ENCODE measurements around the gene MAT2A.
"Not testable (repeated sequence)": the region's sequence is repeated elsewhere in the genome, so short reads cannot be mapped to it uniquely, and the experiment has no call there.

MAT2A gene

DNA sequence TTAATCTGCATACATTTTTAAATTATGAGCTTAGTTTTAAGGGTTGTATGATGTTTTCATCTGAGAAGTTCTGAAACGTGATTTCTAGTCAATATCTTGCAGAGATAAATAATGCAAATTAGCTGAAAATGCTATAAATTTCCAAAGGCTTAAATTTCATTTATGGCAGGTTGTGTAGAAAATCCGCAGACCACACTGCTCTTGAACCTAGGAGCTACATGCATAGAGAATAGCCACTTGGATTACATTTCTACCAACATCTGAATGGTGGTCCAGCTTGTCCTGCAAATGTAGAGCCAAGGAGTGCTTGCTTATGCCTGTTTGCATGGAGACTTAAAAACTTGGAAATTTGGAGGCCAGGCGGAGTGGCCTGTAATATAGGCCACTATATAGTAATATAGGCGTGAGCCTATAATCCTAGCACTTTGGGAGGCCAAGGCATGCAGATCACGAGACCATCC lies 6.8 kb downstream of the MAT2A start:
- in situ Hi-C loops (cut with HindIII; ENCODE audit: low sequenced_read_pairs): no loop called here

DNA sequence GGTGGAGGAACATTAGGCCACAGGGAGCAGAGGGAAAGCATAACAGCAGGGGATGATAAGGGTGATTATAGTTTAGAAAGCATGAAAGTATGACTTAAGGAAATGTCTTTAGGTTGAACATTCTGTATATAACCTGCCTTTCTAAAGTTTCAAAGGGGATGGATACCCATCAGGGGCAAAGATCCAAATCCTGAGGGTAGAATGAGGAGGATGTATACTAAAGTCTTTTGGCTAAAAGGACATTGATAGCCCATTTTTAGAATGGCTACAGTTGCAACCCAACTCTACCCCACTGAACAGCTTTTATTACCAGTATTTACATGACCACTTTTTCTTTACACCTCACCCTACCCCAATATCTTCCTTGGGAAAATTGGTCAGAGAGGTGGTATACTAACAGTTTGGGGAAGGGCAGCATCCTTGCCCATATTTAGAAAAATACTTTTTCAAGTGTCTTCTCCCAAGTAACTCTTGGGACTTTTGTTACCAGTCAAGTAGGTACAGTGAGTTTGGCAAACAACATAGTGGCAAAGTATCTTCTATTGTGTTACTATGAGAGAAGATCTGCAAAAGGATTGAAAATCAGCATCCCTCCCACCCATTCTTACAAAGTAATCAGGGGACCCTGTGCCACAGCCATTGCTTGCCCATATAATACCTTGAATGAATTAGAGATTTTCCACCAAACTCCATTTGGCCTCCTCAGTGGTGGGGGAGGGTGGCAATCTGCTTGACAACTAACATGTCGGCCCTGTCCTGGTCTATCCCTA lies 8.3 kb downstream of the MAT2A start:
- in situ Hi-C loops (cut with HindIII; ENCODE audit: low sequenced_read_pairs): no loop called here

DNA sequence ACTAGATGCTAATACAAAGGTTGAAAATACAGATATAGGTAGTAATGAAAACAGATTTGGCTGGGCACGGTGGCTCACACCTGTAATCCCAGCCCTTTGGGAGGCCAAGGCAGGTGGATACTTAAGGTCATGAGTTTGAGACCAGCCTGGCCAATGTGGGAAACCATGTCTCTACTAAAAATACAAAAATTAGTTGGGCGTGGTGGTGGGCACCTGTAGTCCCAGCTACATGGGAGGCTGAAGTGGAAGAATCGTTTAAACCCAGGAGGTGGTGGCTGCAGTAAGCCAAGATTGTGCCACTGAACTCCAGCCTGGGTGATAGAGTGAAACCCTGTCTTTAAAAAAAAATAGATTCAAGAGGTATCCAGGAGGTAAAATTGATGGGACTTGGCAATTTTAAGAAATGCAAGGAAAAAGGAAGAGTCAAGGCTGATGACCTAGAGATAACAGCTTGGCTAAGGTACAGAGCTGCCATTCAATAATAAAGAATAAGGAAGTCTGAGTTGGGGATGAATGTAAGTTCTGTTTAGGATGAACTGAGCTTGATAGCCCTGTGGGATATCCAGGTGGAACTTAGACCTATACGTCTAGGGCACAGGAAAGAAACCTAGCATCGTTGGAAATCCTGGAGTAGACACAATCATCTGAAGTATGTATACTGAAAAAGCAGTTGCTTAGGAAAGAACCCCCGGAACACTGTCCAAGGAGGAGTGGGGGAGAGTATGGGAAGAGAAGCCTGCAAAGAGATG lies 9.1 kb downstream of the MAT2A start:
- in situ Hi-C loops (cut with HindIII; ENCODE audit: low sequenced_read_pairs): no loop called here

DNA sequence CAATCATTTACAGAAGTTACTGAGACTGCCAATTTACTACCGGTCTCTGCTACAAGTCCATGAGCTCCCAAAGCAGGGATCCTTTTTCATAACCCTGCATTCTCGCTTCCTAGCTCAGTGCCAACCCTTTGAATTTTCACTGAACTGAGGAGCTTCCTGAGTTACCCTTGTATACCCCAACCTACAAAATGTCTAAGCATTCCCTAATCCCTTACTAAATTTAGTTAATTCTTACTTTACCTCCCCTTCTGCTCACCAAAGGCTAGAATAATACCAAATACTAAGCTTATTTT lies 9.6 kb downstream of the MAT2A start:
- in situ Hi-C loops (cut with HindIII; ENCODE audit: low sequenced_read_pairs): no loop called here

DNA sequence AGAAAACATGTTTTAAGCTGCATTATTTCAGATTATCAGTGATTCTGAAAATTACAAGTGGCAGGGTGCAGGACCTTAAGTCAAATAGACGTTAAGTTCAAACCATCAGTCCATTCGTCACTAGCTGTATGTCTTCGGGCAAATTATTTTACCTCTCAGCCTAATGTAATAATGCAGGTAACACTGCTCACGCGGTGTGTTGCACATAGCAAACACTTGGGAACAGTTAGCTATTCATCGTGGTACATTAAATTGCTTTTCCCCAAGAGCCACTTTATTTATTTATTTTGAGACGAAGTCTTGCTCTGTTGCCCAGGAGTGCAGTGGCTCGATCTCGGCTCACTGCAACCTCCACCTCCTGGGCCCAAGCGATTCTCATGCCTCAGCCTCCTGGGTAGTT lies 10.1 kb downstream of the MAT2A start:
- in situ Hi-C loops (cut with HindIII; ENCODE audit: low sequenced_read_pairs): no loop called here

DNA sequence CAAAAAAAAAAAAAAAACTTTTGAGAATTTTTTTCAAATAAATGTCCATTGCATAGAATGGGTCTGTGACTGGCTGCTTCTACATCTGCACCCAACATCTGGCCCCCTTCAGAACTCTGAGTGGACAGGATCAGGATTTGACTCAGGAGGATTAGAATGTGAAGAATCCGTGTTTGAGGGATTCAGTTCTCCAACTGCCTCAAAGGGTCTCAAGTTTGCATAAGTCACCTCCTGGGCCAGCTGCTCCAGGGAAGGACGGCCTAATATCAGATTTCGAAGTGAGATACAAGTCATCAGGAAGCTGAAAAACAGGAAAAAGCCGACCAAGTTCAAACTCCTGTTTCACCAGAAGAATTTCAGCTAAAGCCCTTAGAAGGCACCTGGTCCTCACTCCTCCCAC lies 10.9 kb downstream of the MAT2A start:
- in situ Hi-C loops (cut with HindIII; ENCODE audit: low sequenced_read_pairs): no loop called here

DNA sequence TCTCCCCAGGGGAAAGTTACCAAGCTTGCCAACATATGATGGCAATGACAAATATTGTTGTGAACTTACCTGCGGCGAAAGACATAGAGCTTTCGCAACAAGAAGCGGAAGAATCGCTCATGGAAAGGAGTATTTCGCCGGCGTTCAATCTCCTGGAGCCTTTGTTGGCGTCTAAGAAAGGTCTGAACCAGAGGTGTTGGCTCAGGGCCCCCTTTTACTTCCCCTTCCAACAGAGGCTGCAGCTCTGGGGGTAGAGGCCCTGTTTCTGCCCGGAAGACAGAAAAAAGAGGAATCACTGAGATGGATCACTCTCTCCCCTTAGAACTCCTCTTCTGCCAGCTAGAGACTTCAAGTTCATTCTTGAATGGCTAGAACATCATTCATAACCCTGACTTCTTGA lies 11.5 kb downstream of the MAT2A start:
- in situ Hi-C loops (cut with HindIII; ENCODE audit: low sequenced_read_pairs): no loop called here

DNA sequence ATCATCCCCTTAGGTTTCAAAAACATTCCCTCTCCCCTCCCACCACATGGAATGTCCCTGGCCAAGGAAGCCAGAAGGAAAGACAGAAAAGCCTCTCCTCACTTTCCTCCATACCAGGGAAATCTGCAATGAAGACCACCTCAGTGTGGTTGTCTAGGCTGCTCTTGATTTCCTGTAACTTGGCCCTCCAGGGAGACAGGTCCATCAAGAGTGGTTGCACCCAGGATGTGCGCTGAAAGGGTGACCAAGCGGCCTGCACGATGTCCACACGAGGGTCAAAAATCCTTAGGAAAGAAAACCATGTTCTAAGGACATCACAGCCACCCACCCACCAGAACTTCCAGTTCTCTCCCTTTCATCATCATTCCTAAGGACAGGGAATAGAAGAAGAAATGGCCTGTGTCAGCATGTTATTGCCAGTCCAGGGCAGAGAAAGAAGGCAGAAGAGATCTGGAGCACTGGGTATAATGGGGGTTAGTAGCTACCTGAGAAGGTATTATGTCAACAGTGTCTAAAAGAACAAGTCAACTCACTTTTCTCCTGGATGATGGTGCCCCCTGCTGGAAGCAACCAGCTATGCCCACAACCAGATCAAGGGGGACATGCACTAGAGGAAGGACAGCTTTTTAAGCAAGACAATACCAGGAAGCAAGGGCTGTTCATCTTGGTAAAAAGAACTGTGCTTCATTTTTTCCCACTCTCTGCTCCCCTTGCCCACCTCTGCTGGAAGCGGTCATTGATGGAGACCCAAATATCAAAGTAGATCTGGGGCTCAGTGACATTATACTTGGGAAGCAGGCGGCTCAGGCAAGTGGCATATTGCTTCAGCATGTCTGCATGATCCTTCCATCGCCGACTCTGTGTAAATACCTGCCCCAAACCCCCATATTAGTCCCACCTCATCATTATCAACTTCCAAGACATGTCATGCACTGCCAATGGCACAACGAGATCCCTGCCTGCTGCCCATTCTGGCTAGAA lies 13.0 kb downstream of the MAT2A start:
- in situ Hi-C loops (cut with HindIII; ENCODE audit: low sequenced_read_pairs): no loop called here

DNA sequence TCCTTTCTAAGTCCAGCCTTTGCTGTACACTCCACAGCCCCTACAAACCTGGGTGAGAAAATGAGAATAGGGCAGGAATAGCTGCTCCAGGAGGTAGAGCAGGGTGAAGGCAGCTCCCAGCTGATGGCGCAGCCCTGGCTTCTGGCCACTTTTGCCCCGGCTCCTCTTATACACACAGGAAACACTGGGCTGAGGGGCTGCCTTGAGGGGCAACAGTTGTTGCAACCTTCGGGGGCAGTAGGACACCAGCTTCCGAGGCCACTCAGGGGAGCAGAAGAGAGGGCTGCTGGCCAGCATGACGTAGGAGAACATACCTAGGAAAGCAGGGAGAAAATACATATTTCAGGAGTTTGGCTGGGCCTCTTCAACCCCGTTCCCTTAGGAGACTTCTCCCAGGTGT lies 14.2 kb downstream of the MAT2A start:
- in situ Hi-C loops (cut with HindIII; ENCODE audit: low sequenced_read_pairs): no loop called here

DNA sequence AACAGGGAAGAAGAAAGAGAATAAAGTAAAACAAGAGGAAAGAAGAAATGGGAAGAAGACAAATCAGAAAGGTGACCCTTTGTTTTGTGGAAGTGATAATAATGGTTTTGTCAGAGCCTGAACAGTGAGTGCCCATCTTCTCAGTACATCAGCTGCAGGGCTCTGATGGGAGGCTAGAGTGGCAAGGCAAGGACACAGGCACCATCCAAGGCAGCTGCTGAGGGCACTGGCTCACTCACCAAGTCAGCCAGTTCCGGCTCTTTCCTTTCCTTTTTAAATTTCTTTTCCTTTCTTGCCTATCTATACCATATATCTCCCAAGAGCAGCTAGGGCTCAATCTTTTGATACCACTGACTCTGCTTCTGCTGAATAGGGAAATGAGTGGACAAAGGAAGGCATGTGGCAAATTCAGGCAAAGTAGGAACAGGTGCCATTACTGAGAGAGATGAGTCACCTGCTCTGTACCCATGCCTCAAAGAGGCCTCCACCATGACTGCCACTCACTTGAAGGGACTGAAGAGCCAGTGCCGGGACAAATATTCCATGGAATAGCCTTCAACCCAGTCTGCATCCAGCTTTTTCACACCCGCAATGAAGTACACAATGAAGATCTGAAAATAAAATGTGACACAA lies 16.1 kb downstream of the MAT2A start:
- in situ Hi-C loops (cut with HindIII; ENCODE audit: low sequenced_read_pairs): no loop called here

DNA sequence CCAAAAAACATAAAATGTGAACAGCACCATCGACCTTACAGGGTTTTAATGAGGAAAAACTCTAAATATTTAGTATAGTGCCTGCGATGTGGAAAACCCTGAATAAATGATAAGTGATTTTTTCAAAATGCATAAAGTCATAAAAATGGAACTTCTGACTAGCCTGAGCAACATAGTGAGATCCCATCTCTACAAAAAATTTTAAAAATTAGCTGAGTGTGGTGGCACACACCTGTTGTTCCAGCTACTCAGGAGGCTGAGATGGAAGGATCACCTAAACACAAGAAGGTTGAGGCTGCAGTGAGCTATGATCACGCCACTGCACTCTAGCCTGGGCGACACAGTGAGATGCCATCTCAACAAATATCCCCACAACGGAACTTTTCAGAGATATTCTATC lies 18.2 kb downstream of the MAT2A start:
- in situ Hi-C loops (cut with HindIII; ENCODE audit: low sequenced_read_pairs): no loop called here

DNA sequence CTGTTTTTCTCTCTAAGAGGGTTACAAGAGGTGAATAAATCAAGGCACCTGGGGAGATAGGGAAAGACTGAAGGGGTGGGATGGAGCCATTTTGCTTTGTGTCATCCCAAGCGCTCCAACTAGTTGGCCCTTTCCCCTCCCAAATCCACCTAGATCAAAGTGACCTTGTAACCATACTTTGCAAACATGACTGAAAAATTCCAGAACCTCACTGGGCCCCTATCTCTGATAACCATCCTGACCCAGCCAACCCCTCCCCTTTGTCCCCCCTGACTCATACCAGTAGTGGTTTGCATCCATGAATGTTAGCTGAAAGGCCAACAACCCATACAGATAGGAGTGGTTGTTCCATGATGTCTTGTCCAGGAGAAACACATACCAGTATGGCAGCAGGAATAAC lies 19.2 kb downstream of the MAT2A start:
- in situ Hi-C loops (cut with HindIII; ENCODE audit: low sequenced_read_pairs): no loop called here

DNA sequence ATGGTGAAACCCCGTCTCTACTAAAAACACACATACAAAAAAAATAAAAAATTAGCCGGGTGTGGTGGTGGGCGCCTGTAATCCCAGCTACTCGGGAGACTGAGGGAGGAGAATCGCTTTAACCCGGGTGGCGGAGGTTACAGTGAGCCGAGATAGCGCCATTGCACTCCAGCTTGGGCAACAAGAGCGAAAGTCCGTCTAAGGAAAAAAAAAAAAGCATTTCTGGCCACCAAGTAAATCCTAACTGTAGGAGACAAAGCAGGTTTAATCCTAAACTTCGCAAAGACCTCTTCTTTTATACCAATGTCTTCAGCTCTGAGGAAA lies 21.4 kb downstream of the MAT2A start:
- in situ Hi-C loops (cut with HindIII; ENCODE audit: low sequenced_read_pairs): not testable (repeated sequence)

DNA sequence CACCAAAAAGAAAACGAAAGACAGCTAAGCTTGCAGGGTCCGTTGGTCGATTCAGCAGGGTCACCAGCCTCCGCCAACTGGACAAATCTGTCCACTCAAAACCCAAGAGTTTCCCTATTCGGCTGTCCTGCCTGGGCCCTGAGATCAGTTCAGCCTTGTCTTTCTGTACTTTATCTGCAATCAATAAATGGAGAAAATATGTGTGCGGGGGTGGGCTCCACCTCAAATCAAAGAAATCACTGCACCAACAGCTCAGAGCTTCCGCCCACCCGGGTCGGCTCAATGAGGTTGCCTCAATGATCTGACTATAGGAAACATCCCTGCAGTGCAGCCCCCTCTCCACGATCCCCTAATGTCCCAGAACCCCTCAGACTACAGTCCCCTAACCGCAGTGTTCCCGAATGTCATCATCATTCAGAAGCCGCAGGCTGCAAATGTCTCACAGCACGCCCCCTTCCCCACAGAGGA lies 21.9 kb downstream of the MAT2A start:
- in situ Hi-C loops (cut with HindIII; ENCODE audit: low sequenced_read_pairs): no loop called here

DNA sequence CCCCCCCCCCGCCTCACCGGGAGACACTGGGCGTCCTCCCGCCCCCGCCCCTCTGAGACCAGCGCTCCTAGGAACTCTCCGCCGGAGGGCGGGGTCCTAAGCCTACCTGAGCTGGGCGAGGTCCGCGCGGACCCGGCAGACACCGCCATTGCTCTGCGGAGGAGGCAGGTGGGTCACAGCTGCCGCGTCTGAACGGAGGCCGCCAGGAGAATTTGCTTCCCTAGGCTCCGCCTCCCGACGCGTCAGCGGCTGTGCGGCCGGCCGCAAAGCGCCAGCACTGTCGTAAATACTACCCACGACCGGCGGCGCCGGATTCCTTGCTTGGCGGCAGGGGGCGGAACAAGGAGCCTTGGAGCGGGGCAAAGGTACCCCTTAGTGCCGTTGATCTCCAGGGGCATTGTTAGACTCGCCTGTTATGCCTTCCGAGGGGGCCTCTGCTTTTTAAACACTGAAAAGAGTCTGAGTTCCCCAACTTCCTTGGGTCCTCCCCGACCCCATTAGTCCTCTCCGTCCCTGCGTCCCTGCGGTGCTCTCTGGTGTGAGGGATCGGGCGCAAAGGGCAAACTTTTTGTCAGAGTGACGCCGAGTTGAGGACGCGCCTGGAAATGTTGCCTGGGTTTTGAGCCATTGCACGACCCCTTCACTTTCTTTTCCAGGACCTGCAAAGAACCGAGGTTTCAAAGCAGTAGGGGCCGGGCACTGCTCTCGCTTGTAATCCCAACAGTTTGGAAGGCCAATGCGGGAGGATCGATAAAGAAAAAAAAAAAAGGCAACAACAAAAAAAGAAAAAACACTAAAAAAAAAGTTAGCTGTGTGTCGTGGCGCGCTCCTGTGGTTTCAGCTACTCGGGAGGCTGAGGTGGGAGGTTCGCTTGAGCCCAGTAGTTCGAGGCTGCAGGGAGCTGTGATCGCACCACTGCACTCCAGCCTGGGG lies 22.6 kb downstream of the MAT2A start, which contains the start of gene GGCX:
Gene GGCX, minus strand, starts transcription at position 214 of the 933 bp plus-strand sequence. Its CDS starts 65 bp downstream, at position 149.
- in situ Hi-C loops (cut with HindIII; ENCODE audit: low sequenced_read_pairs): no loop called here

DNA sequence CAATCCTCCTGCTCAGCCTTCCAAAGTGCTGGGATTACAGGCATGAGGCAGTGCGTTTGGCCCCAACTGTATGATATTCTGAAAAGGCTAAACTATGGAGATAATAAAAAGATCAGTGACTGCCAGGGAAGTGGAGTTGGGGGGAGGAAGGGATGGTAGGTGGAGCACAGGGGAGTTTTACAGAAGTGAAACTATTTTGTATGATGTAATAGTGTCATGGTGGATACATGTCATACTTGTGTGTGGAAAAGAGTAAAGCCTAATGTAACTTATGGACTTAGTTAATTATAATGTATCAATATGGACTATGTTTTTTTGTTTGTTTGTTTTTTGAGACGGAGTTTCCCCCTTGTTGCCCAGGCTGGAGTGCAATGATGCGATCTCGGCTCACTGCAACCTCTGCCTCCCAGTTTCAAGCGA lies 25.2 kb downstream of the MAT2A start:
- in situ Hi-C loops (cut with HindIII; ENCODE audit: low sequenced_read_pairs): no loop called here

DNA sequence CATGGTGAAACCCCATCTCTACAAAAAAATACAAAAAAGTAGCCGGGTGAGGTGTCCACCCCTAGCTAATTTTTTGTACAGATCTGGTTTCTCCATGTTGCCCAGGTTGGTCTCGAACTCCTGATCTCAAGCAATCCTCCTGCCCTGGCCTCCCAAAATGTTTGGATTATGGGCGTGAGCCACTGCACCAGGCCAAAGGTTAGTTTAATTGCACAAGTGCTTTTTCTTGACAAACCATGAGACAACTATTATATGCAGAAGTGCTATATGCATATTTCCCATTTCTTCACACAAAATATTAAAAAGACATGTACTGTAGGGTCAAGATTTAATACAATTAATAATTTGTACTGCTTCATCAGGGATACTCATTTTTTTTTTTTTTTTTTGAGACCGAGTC lies 27.3 kb downstream of the MAT2A start:
- in situ Hi-C loops (cut with HindIII; ENCODE audit: low sequenced_read_pairs): no loop called here

DNA sequence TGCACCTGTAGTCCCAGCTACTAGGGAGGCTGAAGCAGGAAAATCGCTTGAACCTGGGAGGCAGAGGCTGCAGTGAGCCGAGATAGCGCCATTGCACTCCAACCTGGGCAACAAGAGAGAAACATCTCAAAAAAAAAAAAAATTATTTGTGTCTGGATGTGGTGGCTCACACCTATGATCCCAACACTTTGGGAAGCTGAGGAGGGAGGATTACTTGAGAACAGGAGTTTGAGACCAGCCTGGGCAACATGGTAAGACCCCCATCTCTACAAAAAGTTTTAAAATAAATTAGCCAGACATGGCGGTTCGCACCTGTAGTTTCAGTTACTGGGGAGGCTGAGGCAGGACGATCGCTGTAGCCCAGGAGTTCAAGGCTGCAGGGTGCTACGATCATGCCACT lies 36.8 kb downstream of the MAT2A start:
- in situ Hi-C loops (cut with HindIII; ENCODE audit: low sequenced_read_pairs): no loop called here

DNA sequence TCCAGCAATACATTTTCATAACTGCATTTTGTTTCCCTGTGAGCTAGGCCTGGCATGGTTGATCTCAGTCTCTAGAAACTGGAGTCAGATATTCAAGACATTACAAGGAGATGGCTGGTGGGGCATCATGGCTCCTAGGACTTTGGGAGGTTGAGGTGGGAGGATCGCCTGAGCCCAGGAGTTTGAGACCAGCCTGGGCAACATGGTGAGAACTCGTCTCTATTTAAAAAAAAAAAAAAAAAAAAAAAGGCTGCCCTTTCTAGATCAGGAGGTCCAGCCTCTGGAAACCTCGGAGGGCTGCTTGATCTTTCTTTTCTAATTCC lies 38.1 kb downstream of the MAT2A start:
- in situ Hi-C loops (cut with HindIII; ENCODE audit: low sequenced_read_pairs): no loop called here

Data from endothelial cell of hepatic sinusoid (primary cell).